NCI-H146 treated with DMSO at 0.1 percent for 48 hours (cell line): ENCODE results near the gene RELB.

Experiments used
- DNase-seq: peaks from one replicate; lab custom pipeline; 2025; ENCODE audit not compliant: unreplicated experiment; lab: John Stamatoyannopoulos, UW

The RELB gene

GRCh38 chr19:45056831-45057230 is 55.6 kb downstream of the RELB start:
- DNase-seq, result no peak

GRCh38 chr19:45057444-45057843 is 56.2 kb downstream of the RELB start:
- DNase-seq, result no peak

- no peak for DNase-seq
These were observed 57.4 kb downstream of the RELB start for GRCh38 chr19:45058622-45059159.

- no peak for DNase-seq
These were observed 58.1 kb downstream of the RELB start for GRCh38 chr19:45059258-45059965.

GRCh38 chr19:45061965-45062364 is 60.7 kb downstream of the RELB start:
- no peak for DNase-seq

GRCh38 chr19:45063851-45064801 is 62.9 kb downstream of the RELB start:
- DNase-seq, result no peak

- DNase-seq, result no peak
These were observed 65.8 kb downstream of the RELB start for GRCh38 chr19:45066921-45067661.

- no peak for DNase-seq
These were observed 66.8 kb downstream of the RELB start for GRCh38 chr19:45068041-45068440.

- DNase-seq, result no peak
These were observed 67.8 kb downstream of the RELB start for GRCh38 chr19:45069056-45069455.

GRCh38 chr19:45070214-45070613 is 69.0 kb downstream of the RELB start:
- DNase-seq, result no peak

- no peak for DNase-seq
These were observed 69.7 kb downstream of the RELB start for GRCh38 chr19:45070861-45071544.

GRCh38 chr19:45071545-45071938 is 70.3 kb downstream of the RELB start:
- no peak for DNase-seq

- no peak for DNase-seq
These were observed 70.9 kb downstream of the RELB start for GRCh38 chr19:45071969-45072790.

- no peak for DNase-seq
These were observed 73.6 kb downstream of the RELB start for GRCh38 chr19:45074744-45075300.

- peak; percentile 62 for DNase-seq
These were observed 74.2 kb downstream of the RELB start for GRCh38 chr19:45075301-45076028.

- peak; percentile 74 for DNase-seq
These were observed 75.0 kb downstream of the RELB start, which contains the start of gene ZNF296 for GRCh38 chr19:45076029-45076850. ZNF296 (minus strand) TSS chr19:45076478; CDS start chr19:45076373, 105 bp downstream.

- DNase-seq, result no peak
These were observed 75.8 kb downstream of the RELB start for GRCh38 chr19:45076851-45077730.
